Endometrial microvascular endothelial cells (primary cell): ENCODE measurements around the gene ELOVL1. TPM values are rescaled to one million over a fixed set of nuclear protein-coding genes. Genes with fewer than 3 reads are reported as not detected.
"Not testable (repeated sequence)": the region's sequence is repeated elsewhere in the genome, so short reads cannot be mapped to it uniquely, and the experiment has no call there.

Experiments
- in situ Hi-C: cut with HindIII; loops from 2 replicates; pipeline ENCODE4 v1.10.0; 2017; ENCODE audit warnings: low sequenced_read_pairs, low pct_unique_long_range_greater_than_20kb; ENCODE audit errors: inconsistent ontology term
- total RNA-seq: library from RNA; depleted of rRNA; stranded (reverse); fragments of >200 nt; gene quantifications from one replicate; pipeline ENCODE4 v1.2.3, GENCODE V29; 2015; ENCODE audit errors: inconsistent ontology term

The ELOVL1 gene
- 115 TPM for total RNA-seq

DNA sequence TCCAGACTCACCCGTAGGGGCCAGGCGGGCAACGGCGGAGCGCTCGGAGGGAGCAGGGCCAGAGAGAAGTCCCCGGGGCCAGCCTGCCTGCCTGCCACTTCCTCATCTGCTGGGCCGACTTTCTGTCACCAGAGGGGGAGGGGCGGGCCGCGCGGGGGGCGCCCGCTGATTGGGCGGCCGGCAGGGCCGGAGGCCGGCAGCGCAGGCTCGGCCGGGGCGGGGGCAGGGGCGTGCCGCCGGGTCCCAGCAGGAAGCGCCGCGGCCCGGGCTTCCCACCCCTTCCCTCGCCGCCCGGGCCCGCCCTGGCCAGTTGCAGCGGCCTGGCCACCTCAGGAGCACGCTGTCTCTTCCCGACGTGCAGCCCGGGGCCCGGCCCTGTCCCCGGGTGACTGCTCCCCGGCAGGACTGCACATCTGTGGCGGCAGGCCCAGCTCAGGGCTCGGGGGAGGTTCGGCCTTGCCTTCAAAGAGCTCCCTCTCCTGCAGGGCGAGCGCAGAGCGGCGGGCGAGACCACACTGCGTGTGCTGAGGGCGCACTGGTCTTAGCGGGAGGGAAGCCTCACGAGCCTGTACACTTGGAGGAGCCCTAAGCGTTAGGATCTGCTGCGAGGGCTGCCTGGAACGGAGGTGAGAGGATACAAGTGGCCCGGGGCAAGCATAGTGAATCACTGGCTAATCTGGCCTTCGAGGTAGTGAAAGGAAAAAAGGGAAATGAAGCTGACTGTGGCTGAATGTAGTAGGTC lies at the start of gene ELOVL1:
Gene ELOVL1 (minus strand): TSS at position 108 of the 742 bp plus-strand sequence. CDS start 2,402 bp downstream, outside the sequence.
- in situ Hi-C loops, result no loop called here

DNA sequence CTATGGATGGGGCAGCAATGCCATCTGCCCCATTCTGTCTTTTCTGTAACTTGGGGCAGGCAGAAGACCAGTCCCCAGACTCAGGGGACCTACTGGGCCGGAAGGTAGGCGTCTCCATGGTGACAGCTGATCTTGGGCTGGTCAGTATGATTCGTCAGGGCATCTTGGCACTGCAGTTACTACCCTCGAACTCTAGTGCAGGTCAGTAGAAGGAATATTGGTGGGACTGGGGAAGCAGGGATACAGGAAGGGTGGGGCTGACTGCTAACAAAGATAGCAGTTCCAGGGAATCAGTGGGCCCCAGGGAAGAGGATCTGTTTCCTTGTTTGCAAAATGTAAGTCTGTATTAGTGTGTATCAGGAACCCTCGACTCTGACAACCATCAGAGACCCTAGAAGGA lies 48.1 kb upstream of the ELOVL1 start:
- in situ Hi-C loops, result no loop called here

DNA sequence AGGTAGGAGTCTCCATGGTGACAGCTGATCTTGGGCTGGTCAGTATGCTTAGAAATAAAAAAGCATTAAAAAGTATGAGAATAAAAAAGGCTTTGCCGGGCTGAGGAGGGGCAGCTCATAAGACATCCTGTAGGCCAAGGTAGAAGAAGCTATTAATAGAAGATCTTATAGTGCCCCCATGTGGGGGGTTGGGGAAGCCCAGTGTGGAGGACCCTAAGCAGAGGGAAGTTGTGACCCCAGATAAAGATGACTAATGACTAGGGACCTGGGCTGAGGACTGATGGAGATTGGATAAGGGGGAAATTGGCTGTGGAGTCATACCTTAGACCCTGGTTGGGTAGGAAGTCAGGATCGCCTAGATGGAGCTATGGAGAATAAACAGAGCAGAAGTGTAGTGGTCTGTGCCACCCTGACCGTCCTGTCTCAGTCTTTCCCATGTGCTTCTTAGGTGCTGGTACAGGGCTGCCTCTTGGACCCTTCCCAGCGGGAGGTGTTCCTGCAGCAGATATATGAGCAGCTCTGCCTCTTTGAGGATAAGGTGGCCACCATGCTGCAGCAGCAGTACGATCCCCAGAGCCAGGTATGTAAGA lies 46.9 kb upstream of the ELOVL1 start:
- in situ Hi-C loops, result no loop called here

DNA sequence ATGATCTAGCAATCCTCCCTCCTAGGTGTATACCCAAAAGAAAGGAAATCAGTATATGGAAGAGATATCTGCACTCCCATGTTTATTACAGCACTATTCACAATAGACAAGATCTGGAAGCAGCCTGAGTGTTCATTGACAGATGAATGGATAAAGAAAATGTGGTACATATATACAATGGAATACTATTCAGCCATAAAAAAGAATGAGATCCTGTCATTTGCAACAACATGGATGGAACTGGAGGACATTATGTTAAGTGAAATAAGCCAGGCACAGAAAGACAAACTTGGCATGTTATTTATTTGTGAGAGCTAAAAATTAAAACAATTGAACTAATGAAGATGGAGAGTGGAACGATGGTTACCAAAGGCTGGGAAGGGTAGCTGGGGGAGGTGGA lies 45.6 kb upstream of the ELOVL1 start:
- in situ Hi-C loops, result not testable (repeated sequence)

DNA sequence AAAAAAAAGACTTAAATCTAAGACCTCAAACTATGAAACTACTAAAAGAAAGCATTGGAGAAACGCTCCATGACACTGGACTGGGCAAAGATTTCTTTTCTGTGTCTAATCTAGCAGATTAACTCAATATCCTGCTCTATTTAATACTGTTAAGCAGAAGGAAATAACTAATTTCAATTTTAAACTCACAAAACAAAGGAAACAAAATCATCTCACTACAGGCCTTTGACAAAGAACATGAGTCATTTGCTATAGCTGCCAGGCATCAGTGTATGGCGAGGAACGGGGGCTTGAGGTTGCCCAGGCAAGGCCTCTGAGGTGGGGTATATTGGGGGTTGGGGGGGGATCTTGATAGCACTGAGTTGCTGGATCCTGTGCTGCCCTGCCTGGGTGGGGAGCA lies 42.8 kb upstream of the ELOVL1 start:
- in situ Hi-C loops, result no loop called here

DNA sequence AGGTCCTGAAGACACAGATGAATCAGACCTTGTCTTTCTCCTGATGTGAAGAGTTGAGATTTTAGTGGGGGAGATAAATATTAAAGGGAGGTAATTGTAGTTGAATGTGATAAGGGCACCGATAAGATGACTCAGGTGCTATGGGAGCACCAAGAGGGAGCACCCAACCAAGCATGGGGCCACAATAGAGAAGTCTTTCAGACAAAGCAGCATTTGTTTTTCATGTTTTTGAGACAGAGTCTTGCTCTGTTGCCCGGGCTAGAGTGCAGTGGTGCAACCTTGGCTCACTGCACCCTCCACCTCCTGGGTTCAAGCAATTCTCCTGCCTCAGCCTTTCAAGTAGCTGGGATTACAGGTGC lies 38.0 kb upstream of the ELOVL1 start:
- in situ Hi-C loops, result no loop called here

DNA sequence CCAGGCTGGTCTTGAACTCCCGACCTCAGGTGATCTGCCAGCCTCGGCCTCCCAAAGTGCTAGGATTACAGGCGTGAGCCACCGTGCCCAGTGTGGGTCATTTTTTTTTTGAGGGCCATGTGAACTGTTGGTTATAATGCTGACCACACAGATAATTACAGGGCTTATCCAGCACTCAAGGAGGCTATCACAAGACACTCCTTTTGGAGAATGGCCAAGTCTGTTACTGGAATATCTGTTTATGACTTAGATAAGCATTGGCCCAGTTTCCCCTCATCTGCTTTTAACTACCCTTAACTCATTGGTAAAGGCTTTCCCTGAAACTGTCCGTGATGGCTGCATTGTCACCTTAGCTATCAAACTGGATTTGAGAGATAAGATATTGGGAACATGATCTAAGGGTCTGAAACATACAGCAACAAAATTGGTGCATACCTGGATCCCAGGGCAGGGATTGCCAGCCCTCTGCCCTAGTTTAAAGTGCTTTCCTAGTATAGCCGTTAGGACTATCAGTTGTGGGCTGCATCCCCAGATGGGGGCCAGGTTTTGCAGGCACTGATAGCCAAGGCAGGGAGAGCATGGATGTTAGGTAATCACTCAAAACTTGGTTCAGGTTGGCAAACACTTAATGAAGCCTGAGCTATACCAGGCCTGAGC lies 37.5 kb upstream of the ELOVL1 start:
- in situ Hi-C loops, result no loop called here

DNA sequence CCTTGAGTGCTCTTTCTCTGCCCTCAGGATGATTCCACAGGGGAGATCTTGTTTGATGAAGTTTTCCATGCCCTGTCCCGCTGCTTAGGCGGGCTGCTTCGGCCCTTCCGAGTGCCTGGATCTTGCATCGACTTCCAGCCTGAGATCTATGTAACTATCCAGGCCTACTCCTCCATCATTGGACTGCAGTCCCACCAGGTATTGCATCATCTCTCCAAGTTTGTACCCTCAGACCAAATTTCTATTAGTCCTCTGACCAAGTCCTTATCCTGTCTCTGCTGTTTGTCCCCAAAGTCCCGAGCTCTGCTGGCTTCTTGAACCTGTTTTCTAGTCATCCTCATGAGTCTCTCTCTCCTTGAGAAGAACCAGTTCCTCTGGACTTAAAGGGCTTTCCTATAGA lies 36.5 kb upstream of the ELOVL1 start:
- in situ Hi-C loops, result no loop called here

DNA sequence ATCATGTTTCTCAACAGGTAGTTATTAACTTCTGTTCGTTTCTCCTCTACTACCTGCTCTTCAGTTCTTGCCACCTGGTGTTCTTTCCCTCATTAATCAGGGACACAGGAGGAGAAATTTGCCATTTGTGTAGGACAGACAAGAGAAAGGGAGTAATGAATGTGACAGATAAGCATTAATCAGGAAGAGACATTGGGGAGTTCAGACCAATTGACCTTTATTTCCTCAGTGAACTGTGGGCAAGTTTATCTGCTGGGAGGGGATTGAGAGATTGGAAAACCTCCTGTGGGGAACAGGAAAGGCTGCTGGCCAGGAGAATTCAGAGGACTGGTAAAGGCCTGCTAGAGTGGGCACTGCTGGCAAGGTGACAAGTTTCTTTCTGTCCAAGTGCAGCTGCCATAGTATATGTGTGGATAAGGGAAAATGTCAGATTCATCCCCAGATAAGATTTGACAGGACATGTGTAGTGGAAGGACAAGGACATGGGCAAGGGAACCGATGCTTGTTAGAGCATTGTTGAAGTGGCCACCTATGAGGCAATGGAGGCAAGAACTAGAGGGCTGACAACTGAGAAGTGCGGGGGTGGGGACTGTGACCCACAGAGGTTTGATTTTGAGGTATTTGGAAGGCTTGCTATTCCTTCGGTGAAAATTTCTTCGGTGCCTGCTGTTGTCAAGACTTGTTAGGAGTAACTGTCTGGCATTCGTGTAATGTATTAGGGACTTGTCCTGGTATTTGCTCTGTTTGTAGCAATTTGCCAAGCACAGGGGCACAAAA lies 34.5 kb upstream of the ELOVL1 start:
- in situ Hi-C loops, result no loop called here

DNA sequence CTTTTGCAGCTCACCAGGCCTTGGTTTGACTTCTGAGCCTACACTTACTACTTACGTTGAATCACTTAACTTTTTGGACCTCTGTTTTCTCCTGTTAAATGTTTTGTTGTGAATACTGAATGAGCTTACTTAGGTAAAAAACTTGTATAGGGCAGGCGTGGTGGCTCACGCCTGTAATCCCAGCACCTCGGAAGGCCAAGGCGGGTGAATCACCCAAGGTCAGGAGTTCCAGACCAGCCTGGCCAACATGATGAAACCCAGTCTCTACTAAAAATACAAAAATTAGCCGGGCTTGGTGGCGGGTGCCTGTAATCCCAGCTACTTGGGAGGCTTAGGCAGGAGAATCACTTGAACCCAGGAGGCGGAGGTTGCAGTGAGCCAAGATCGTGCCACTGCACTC lies 32.6 kb upstream of the ELOVL1 start:
- in situ Hi-C loops, result not testable (repeated sequence)

DNA sequence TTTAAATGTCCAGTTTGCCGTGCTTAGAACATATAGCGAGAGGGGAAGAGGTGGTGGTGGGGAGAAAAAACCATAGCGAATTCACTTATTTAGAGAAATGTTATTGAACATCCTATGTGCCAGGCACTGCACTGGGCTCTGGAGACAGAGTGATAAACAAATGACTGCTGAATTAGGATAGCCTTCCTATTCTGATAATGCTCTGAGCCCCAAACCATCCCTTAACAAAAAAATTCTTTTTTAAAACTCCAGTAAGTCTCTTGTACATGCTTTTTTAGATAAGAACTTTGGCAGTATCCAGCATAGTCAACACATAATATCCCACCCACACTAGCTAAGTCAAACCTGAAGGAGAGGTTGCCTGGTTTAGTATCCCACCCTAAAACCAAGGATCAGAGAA lies 30.4 kb upstream of the ELOVL1 start:
- in situ Hi-C loops, result no loop called here

DNA sequence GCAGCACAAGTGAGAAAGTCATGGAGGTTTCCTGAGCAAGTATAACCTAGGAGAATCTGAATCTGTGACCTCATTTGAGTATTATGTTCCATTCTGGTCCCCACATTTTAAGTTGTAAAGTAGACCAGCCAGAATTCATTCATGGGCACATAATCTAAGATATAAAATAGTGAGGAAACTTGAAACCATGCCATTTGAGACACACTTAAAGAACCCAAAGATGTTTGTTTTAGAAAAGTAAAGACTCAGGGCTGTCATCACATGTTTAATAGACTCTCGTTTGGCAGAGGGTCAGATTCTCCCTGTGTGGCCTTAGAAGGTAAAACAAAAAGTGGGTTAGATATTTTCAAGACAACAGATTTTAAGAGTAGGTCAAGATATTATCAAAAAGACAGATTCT lies 28.2 kb upstream of the ELOVL1 start:
- in situ Hi-C loops, result no loop called here

DNA sequence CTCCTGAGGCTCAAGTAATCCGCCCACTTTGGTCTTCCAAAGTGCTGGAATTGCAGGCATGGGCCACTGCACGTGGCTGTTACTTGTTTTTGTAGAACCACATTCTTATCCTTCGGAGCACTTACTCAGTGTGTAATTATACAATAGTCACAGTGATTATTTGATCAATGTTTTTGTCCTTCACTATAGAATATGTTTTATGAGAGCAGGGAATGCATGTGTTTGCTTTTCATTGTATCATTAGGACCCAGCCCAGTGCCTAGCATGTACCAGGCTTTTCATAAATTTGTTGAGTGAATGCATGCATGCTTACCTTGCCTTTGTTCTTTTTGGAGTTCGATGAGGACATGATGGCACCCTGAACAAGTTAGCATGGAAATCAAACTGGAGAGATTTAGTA lies 27.7 kb upstream of the ELOVL1 start:
- in situ Hi-C loops, result no loop called here

DNA sequence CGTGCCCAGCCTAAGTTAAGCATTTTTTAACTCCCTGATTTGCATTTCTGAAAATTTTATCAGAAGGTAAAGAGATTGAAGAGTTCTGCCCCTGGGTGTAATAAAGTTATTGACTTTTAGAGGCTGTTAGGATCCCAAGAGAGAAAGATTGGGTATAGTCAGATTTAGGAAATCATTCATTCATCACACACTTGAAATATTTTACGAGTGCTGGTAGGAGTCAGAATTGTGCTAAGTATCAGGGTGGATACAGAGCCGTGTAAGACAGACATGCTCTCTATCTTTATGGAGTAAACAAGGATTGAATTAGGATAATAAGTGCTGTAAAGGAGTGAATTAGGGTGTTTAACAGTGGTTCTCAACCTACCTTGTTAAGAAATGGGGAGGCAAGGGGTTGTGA lies 24.9 kb upstream of the ELOVL1 start:
- in situ Hi-C loops, result no loop called here

DNA sequence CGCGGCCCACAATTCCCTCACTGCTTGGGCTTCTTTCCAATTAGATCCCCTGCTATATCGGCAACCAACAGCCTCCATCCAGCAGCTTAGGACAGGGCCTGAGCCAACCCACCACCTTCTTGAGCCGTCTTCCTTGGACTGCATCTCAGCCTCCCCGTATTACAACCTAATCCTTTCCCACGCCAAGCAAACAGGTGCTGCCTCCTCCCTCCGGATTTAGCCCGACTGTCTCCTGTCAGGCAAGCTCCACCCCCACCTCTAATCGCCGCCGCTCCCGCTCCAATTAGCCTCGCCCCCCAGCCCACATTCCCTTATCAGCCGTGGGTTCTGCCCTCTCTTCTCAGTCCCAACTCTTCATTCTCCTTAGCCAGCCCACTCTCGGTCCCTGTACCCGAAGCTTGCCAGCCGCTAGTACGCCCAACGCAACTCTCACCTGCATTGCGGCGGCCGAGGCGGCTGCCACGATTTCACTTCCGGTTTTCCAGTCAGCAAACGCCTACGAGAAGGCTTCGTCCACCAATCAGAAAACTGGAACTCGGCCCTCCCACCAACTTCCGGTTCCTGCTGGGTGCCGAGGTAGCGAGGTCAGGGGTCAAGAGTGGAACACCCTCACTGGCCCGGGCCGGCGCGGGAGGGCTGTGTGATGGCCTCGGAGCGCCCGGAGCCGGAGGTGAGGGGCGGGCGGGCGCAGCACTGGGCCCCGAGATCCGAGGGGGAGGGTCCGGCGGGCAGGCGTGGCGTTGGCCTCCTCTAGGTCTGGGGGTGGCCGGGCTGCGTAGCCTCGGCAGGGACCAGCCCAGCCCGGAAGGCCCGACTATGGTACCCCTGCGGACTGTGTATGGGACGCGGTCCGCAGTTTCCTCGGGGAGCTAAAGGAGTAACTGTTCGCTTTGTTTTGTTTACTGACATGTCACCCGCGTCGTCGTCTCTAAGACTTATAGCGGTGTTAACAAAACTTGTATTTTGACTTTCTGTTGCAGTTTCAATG lies 21.8 kb upstream of the ELOVL1 start, which contains the start of the genes MED8 and SZT2:
Gene MED8 (minus strand): TSS at position 475 of the 988 bp plus-strand sequence. CDS start 36 bp downstream, at position 439.
Gene SZT2 (plus strand): TSS at position 574 of the 988 bp plus-strand sequence. CDS start 70 bp downstream, at position 644.
- in situ Hi-C loops, result no loop called here

DNA sequence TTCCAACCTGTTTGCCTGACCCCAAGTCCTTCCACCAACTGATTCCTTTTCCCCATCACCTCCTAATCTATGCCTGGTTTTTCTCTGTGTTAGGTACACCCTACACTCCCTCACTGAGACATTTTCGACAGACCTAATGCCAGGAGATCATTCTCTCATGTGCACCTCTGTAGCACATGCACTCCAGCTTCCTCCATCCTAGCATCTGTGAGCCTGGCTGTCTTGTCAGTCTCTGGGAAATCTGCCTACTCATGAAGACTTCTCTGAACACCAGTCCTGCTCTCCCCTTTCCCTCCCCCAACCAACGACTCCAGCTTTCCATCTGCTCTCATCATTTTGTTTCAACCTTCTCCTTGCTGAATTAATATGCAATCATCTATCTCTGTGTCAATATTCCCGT lies 20.8 kb upstream of the ELOVL1 start:
- in situ Hi-C loops, result no loop called here

DNA sequence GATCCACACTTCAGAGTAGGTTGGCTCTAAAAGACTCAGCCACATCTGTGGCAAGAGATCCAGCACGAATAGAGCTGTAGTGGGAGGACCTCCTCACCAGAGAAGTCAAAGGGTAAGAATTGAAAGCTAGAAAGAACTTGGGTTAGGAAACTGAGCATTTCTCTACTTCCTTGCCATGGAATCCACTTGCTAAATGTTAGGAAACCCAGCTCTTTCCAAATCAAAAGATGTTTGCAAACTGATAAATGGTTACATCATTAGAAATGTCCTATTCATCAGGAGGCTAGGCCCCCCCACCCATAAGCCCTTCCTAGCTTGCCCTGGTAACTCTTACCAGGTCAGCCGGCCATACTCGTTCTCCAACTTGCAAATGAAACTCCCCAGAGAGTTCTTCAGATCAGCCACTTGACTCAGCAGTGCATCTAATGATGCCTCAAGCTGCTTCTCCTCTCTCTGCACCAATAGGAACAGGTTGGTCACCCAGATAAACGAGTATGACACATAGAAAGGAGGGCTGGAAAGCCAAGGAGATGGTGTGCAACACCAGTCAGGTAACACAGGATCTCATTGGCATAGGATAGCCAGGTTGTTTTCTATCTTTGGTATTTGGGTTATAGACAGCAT lies 20.3 kb upstream of the ELOVL1 start:
- in situ Hi-C loops, result no loop called here

DNA sequence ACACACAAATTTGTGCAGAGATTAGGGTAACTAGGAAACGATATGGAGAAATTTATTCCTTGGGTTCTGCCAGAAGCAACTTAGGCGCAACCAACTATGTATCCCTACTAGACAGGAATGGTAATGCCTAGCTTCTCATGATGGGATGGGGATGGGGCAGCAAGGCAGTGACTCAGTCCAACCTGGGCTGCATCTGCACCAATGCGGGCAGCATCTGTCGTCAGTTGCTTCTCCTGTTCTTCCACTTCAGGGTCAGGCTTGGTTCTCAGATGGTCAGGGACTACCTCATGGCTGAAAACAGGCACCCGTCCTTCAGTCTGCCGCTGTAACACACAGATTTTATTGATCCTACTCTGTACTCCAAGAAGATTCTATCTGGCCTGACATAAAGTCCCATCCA lies 18.9 kb upstream of the ELOVL1 start:
- in situ Hi-C loops, result no loop called here
